K562 (cell line): ENCODE data around the gene ANO8. TPM values are rescaled to one million over a fixed set of nuclear protein-coding genes. Genes with fewer than 3 reads are reported as not detected.
A peak's percentile ranks its signal among the peaks of the same experiment; 100 is the strongest.

Experiments
- ARID1B ChIP-seq: fragments of 450-650 bp; IDR thresholded peaks from 2 replicates; pipeline ENCODE4 v1.6.1; 2016; ENCODE audit warnings: antibody characterized with exemption, mild to moderate bottlenecking, inconsistent platforms
- ATF4 ChIP-seq: fragments of 450-650 bp; formaldehyde crosslinking; IDR thresholded peaks from 2 replicates; pipeline ENCODE4 v1.4.0; 2022; ENCODE audit warnings: mild to moderate bottlenecking, moderate library complexity
- ATF7 ChIP-seq: fragments of 450-650 bp; IDR thresholded peaks from 2 replicates; pipeline ENCODE4 v1.7.1; 2014; ENCODE audit warnings: mild to moderate bottlenecking, moderate library complexity
- ESRRA ChIP-seq: fragments of 450-650 bp; IDR thresholded peaks from 2 replicates; pipeline ENCODE4 v1.6.1; 2014; ENCODE audit warnings: low read depth, mild to moderate bottlenecking, moderate library complexity, borderline replicate concordance
- HDGF ChIP-seq: fragments of 450-650 bp; IDR thresholded peaks from 2 replicates; pipeline ENCODE4 v1.6.1; 2016
- HNRNPH1 ChIP-seq: fragments of 200-400 bp; formaldehyde crosslinking; optimal IDR thresholded peaks from 2 replicates; pipeline ENCODE3; 2017; ENCODE audit warnings: low read depth, mild to moderate bottlenecking, low read length, moderate library complexity
- ID3 ChIP-seq, 2 experiments: fragments of 250-450 bp in 1 of 2; fragments of 450-650 bp in 1 of 2; sonication (Bioruptor Pico) in 1 of 2; IDR thresholded peaks; 2 replicates each; pipeline versions ENCODE4 v1.6.1 to v1.8.0; 2016 to 2021; ENCODE audit warnings: mild to moderate bottlenecking in 2 of 2, moderate library complexity in 2 of 2, missing compliant biosample characterization in 1 of 2, missing genetic modification characterization in 1 of 2
- L3MBTL2 ChIP-seq: fragments of 450-650 bp; IDR thresholded peaks from 2 replicates; pipeline ENCODE4 v1.6.1; 2016; ENCODE audit warnings: mild to moderate bottlenecking, moderate library complexity
- MIER1 ChIP-seq: fragments of 450-650 bp; IDR thresholded peaks from 2 replicates; pipeline ENCODE4 v1.6.1; 2016; ENCODE audit warnings: antibody characterized with exemption, mild to moderate bottlenecking, low read depth
- RBM25 ChIP-seq: fragments of 200-400 bp; formaldehyde crosslinking; IDR thresholded peaks from 2 replicates; pipeline ENCODE4 v1.6.1; 2018; ENCODE audit warnings: low read length, low read depth, moderate library complexity; ENCODE audit not compliant: severe bottlenecking
- SNIP1 ChIP-seq: fragments of 450-650 bp; IDR thresholded peaks from 2 replicates; pipeline ENCODE4 v1.7.1; 2017; ENCODE audit warnings: low read depth, mild to moderate bottlenecking
- TGIF2 ChIP-seq: sonication (generic); formaldehyde crosslinking; IDR thresholded peaks from 2 replicates; pipeline ENCODE4 v1.8.1; 2022; ENCODE audit warnings: mild to moderate bottlenecking, missing genetic modification reagents, moderate library complexity
- VEZF1 ChIP-seq: fragments of 200-800 bp; sonication (Bioruptor generic); IDR thresholded peaks from 2 replicates; pipeline ENCODE4 v1.6.1; 2017; ENCODE audit warnings: missing genetic modification characterization, missing compliant biosample characterization
- ZNF253 ChIP-seq: fragments of 250-450 bp; sonication (Bioruptor Pico); conservative IDR thresholded peaks from 2 replicates; pipeline ENCODE4 v1.6.1; 2021; ENCODE audit warnings: mild to moderate bottlenecking
- ZNF436 ChIP-seq: fragments of 250-450, 450-650 bp; sonication (Bioruptor Pico); formaldehyde crosslinking; IDR thresholded peaks from 2 replicates; pipeline ENCODE4 v1.7.0; 2020; ENCODE audit warnings: mild to moderate bottlenecking
- ZNF445 ChIP-seq: fragments of 250-450 bp; sonication (Bioruptor Pico); IDR thresholded peaks from 2 replicates; pipeline ENCODE4 v1.4.0; 2020; ENCODE audit warnings: low read depth, mild to moderate bottlenecking, moderate library complexity
- ZNF639 ChIP-seq, 2 experiments: fragments of 200-800 bp in 1 of 2; sonication (Bioruptor generic) in 1 of 2; sonication (generic) in 1 of 2; formaldehyde crosslinking in 1 of 2; IDR thresholded peaks in 1 of 2; conservative IDR thresholded peaks in 1 of 2; 2 replicates each; pipeline versions ENCODE4 v1.5.0 to v1.6.1; 2016 to 2020; ENCODE audit warnings: missing compliant biosample characterization in 1 of 2, missing genetic modification characterization in 1 of 2, missing genetic modification reagents in 1 of 2
- ZNF668 ChIP-seq: fragments of 250-450 bp; sonication (Bioruptor Pico); IDR thresholded peaks from 2 replicates; pipeline ENCODE4 v1.8.0; 2022; ENCODE audit warnings: mild to moderate bottlenecking, inconsistent platforms
- ZNF785 ChIP-seq: fragments of 250-450 bp; sonication (Bioruptor Pico); IDR thresholded peaks from 2 replicates; pipeline ENCODE4 v1.4.0; 2020; ENCODE audit warnings: mild to moderate bottlenecking
- polyA plus RNA-seq, 8 experiments: library from polyadenylated mRNA; depleted of rRNA in 4 of 8; stranded (reverse) in 5 of 8; unstranded in 3 of 8; fragments of >200 nt; fragmentation: Nextera tagmentation in 2 of 8; fragmentation: Illumina TruSeq in 1 of 8; extraction: Ambion mirVana in 2 of 8; extraction: Trizol in 1 of 8; gene quantifications; 2 replicates each; pipeline versions ENCODE4 v1.2.1 to v1.2.3, GENCODE V29; 2011 to 2014; ENCODE audit warnings: inconsistent platforms in 1 of 8, missing spikeins in 1 of 8
- total RNA-seq, 7 experiments: library from RNA; depleted of rRNA in 6 of 7; stranded (reverse); fragments of >200 nt in 6 of 7; fragmentation: Illumina TruSeq in 2 of 7; extraction: Trizol in 2 of 7; gene quantifications; 2 replicates each; pipeline versions ENCODE4 v1.2.1 to v1.2.3, GENCODE V29; 2011 to 2021; ENCODE audit warnings: low replicate concordance in 1 of 7

The ANO8 gene
- total and polyA plus RNA-seq, 9 of the 15 experiments (the other 6 are each of a cell fraction or from before 2014, with no cell fraction given), result 0.07 to 7.6 (median 2.3) TPM; not detected in 1

GRCh38 chr19:17334414-17335409 lies at the start of gene ANO8 (continued):
- TF ChIP-seq ATF4 (CRISPR knock-in tag) (no peak), MIER1 (peak; percentile 52; the same call in 1 of the 2 replicates), ZNF668 (CRISPR knock-in tag) (no peak), ID3 (CRISPR knock-in tag; IDR thresholded peaks at IDR 0.05) (no peak), ID3 (tag; IDR thresholded peaks at IDR 0.05) (peak; percentile 86), ATF7 (peak; percentile 95), L3MBTL2 (peak; percentile 85), ZNF785 (CRISPR knock-in tag) (no peak), VEZF1 (peak; percentile 61; the same call in 1 of the 2 replicates), ESRRA (peak; percentile 48; the same call in 1 of the 2 replicates), SNIP1 (peak; percentile 39; the same call in 1 of the 2 replicates), ARID1B (0 out of 2 replicates have a peak, but pooled peaks have one; percentile 24), HDGF (peak; percentile 76; the same call in 1 of the 2 replicates), ZNF436 (no peak), TGIF2 (CRISPR knock-in tag) (no peak; the same call in 1 of the 2 replicates), HNRNPH1 (no peak), RBM25 (peak; percentile 63), ZNF445 (CRISPR knock-in tag) (no peak), ZNF253 (CRISPR knock-in tag) (no peak), ZNF639 (CRISPR knock-in tag; conservative IDR thresholded peaks at IDR 0.05 in 1 of 2, IDR thresholded peaks at IDR 0.05 in 1 of 2) (peak in 1 of 2 experiments; percentile 64; a peak in 2 of 4 replicates)
